BLaER1 (cell line): ENCODE data around the gene MFSD2B.

Source experiments
- H3K27ac ChIP-seq: shearing (Covaris generic); formaldehyde crosslinking; 2 replicates; pipeline ENCODE4 v1.8.1; 2022
- H3K27me3 ChIP-seq: shearing (Covaris generic); formaldehyde crosslinking; 2 replicates; pipeline ENCODE4 v1.8.1; 2022
- H3K36me3 ChIP-seq: shearing (Covaris generic); formaldehyde crosslinking; 2 replicates; pipeline ENCODE4 v1.8.1; 2022
- H3K4me1 ChIP-seq: shearing (Covaris generic); formaldehyde crosslinking; 2 replicates; pipeline ENCODE4 v1.8.1; 2022
- H3K4me2 ChIP-seq: shearing (Covaris generic); formaldehyde crosslinking; 2 replicates; pipeline ENCODE4 v1.8.1; 2022
- H3K4me3 ChIP-seq: shearing (Covaris generic); formaldehyde crosslinking; 2 replicates; pipeline ENCODE4 v1.8.1; 2022
- H3K9ac ChIP-seq: shearing (Covaris generic); formaldehyde crosslinking; 2 replicates; pipeline ENCODE4 v1.8.1; 2022
- H3K9me3 ChIP-seq: shearing (Covaris generic); formaldehyde crosslinking; 2 replicates; pipeline ENCODE4 v1.8.1; 2022
- H4K20me1 ChIP-seq: shearing (Covaris generic); formaldehyde crosslinking; 2 replicates; pipeline ENCODE4 v1.8.1; 2022
- Cebpa-rat ChIP-seq: shearing (Covaris generic); IDR thresholded peaks from 2 replicates; pipeline ENCODE4 v1.8.1; 2022

MFSD2B gene

GRCh38 chr2:24019729-24020128, 9.8 kb downstream of the MFSD2B start:
- Histone ChIP-seq H3K27me3 (no peaks in the 10 kb centered on the region), H3K4me2 (no peak overlapping the region), H3K27ac (no peak overlapping the region), H4K20me1 (no peaks in the 10 kb centered on the region), H3K4me3 (no peak overlapping the region), H3K9ac (no peak overlapping the region), H3K9me3 (no peaks in the 10 kb centered on the region), H3K36me3 (peaks cover 34% of the 10 kb centered on the region), H3K4me1 (no peaks in the 10 kb centered on the region)
- no peak for TF ChIP-seq Cebpa-rat

- Histone ChIP-seq H3K9ac (no peak overlapping the region), H3K36me3 (peaks cover 39% of the 10 kb centered on the region), H3K27ac (no peak overlapping the region), H4K20me1 (0 out of 2 replicates have a peak, but pooled peaks cover 5% of the 10 kb centered on the region), H3K4me3 (no peak overlapping the region), H3K4me2 (no peak overlapping the region), H3K4me1 (no peaks in the 10 kb centered on the region), H3K9me3 (no peaks in the 10 kb centered on the region), H3K27me3 (no peaks in the 10 kb centered on the region)
- TF ChIP-seq Cebpa-rat, result no peak
These were observed 10.4 kb downstream of the MFSD2B start for GRCh38 chr2:24020244-24020643.

- H3K9ac ChIP-seq, result no peak overlapping the region
- H3K4me2 ChIP-seq, result no peak overlapping the region
- H3K4me3 ChIP-seq, result no peak overlapping the region
- TF ChIP-seq Cebpa-rat, result no peak
- no peak overlapping the region for H3K27ac ChIP-seq
- H3K27me3 ChIP-seq, result no peaks in the 10 kb centered on the region
- H3K9me3 ChIP-seq, result no peaks in the 10 kb centered on the region
- 0 out of 2 replicates have a peak, but pooled peaks cover 7% of the 10 kb centered on the region for H4K20me1 ChIP-seq
- peaks cover 51% of the 10 kb centered on the region for H3K36me3 ChIP-seq
- H3K4me1 ChIP-seq, result no peaks in the 10 kb centered on the region
These were observed 11.5 kb downstream of the MFSD2B start for GRCh38 chr2:24021122-24021998.

- Histone ChIP-seq H4K20me1 (0 out of 2 replicates have a peak, but pooled peaks cover 7% of the 10 kb centered on the region), H3K9me3 (no peaks in the 10 kb centered on the region), H3K9ac (no peak overlapping the region), H3K4me3 (no peak overlapping the region), H3K36me3 (peaks cover 61% of the 10 kb centered on the region), H3K4me1 (no peaks in the 10 kb centered on the region), H3K27ac (no peak overlapping the region), H3K4me2 (no peak overlapping the region), H3K27me3 (no peaks in the 10 kb centered on the region)
- TF ChIP-seq Cebpa-rat, result no peak
These were observed 12.6 kb downstream of the MFSD2B start for GRCh38 chr2:24022324-24022974.

GRCh38 chr2:24022975-24023575, 13.2 kb downstream of the MFSD2B start:
- Histone ChIP-seq H3K9ac (no peak overlapping the region), H3K27ac (no peak overlapping the region), H3K36me3 (peaks cover 68% of the 10 kb centered on the region), H4K20me1 (0 out of 2 replicates have a peak, but pooled peaks cover 7% of the 10 kb centered on the region), H3K4me2 (no peak overlapping the region), H3K9me3 (no peaks in the 10 kb centered on the region), H3K27me3 (no peaks in the 10 kb centered on the region), H3K4me3 (no peak overlapping the region), H3K4me1 (no peaks in the 10 kb centered on the region)
- TF ChIP-seq Cebpa-rat, result no peak

GRCh38 chr2:24024018-24024417, 14.1 kb downstream of the MFSD2B start:
- H3K36me3 ChIP-seq, result peaks cover 77% of the 10 kb centered on the region
- no peak overlapping the region for H3K27ac ChIP-seq
- no peaks in the 10 kb centered on the region for H3K27me3 ChIP-seq
- no peaks in the 10 kb centered on the region for H3K9me3 ChIP-seq
- no peak overlapping the region for H3K4me2 ChIP-seq
- H4K20me1 ChIP-seq, result 0 out of 2 replicates have a peak, but pooled peaks cover 7% of the 10 kb centered on the region
- no peak overlapping the region for H3K9ac ChIP-seq
- H3K4me1 ChIP-seq, result no peaks in the 10 kb centered on the region
- TF ChIP-seq Cebpa-rat, result no peak
- H3K4me3 ChIP-seq, result no peak overlapping the region

GRCh38 chr2:24024996-24025663, 15.2 kb downstream of the MFSD2B start:
- 0 out of 2 replicates have a peak, but pooled peaks cover 7% of the 10 kb centered on the region for H4K20me1 ChIP-seq
- no peak for TF ChIP-seq Cebpa-rat
- H3K27me3 ChIP-seq, result no peaks in the 10 kb centered on the region
- H3K36me3 ChIP-seq, result peaks cover 88% of the 10 kb centered on the region
- no peak overlapping the region for H3K9ac ChIP-seq
- no peak overlapping the region for H3K27ac ChIP-seq
- H3K4me2 ChIP-seq, result no peak overlapping the region
- no peaks in the 10 kb centered on the region for H3K9me3 ChIP-seq
- H3K4me3 ChIP-seq, result no peak overlapping the region
- H3K4me1 ChIP-seq, result no peaks in the 10 kb centered on the region

- no peak for TF ChIP-seq Cebpa-rat
- H4K20me1 ChIP-seq, result 0 out of 2 replicates have a peak, but pooled peaks cover 12% of the 10 kb centered on the region
- no peak overlapping the region for H3K4me3 ChIP-seq
- H3K4me1 ChIP-seq, result no peaks in the 10 kb centered on the region
- peaks cover 99% of the 10 kb centered on the region for H3K36me3 ChIP-seq
- no peaks in the 10 kb centered on the region for H3K27me3 ChIP-seq
- H3K9ac ChIP-seq, result no peak overlapping the region
- H3K4me2 ChIP-seq, result no peak overlapping the region
- no peaks in the 10 kb centered on the region for H3K9me3 ChIP-seq
- no peak overlapping the region for H3K27ac ChIP-seq
These were observed 16.3 kb downstream of the MFSD2B start for GRCh38 chr2:24026233-24026632.

- Histone ChIP-seq H3K36me3 (peaks cover 39% of the 10 kb centered on the region), H3K27ac (no peak overlapping the region), H4K20me1 (0 out of 2 replicates have a peak, but pooled peaks cover 16% of the 10 kb centered on the region), H3K4me1 (no peaks in the 10 kb centered on the region), H3K4me3 (no peak overlapping the region), H3K27me3 (no peaks in the 10 kb centered on the region), H3K4me2 (no peak overlapping the region), H3K9ac (no peak overlapping the region), H3K9me3 (no peaks in the 10 kb centered on the region)
- TF ChIP-seq Cebpa-rat, result no peak
These were observed 29.1 kb downstream of the MFSD2B start for GRCh38 chr2:24038786-24039499.
